ENCODE measurements around the gene IFNLR1. TPM values are rescaled to one million over a fixed set of nuclear protein-coding genes. Genes with fewer than 3 reads are reported as not detected.

Gene IFNLR1
- 1 to 10 TPM in 3 of 4 donors, under 1 TPM in 1; 0.93 to 2.8 (median 1.2) TPM for total RNA-seq

- Histone ChIP-seq H3K36me3 (no peaks in the 10 kb centered on the region), H3K27me3 (peaks cover 42% of the 10 kb centered on the region), H3K4me1 (peaks cover 0 to 16% (median 5%) of the 10 kb centered on the region in 3 donors), H3K27ac (peak within 1 kb of the TSS in 3 of 4 donors; percentile 39 to 82 (median 41)), H3K4me3 (peak within 1 kb of the TSS; percentile 32 to 60), H3K9me3 (no peaks in the 10 kb centered on the region)
- WGBS, 2 donors (ENCODE audit: low coverage in 1 of 2), result 0% methylated on average over 2 of the region's 74 CpGs; no CpG with 5 or more reads in 1 of the 2 donors
- ATAC-seq, result peak; percentile 81
- TF ChIP-seq CTCF (IDR thresholded peaks at IDR 0.05) (no peak), POLR2AphosphoS5 (IDR thresholded peaks at IDR 0.05) (no peak), EP300 (IDR thresholded peaks at IDR 0.05) (no peak), POLR2A (IDR thresholded peaks at IDR 0.05) (no peak)
These were observed at the start of gene IFNLR1 for GRCh38 chr1:24186993-24187790. Gene IFNLR1, minus strand, starts transcription at chr1:24187289. Its CDS starts 41 bp downstream, at chr1:24187248.

- no peaks in the 10 kb centered on the region for H3K36me3 ChIP-seq
- H3K4me1 ChIP-seq, result peaks cover 0 to 7% (median 0%) of the 10 kb centered on the region in 3 donors
- TF ChIP-seq POLR2AphosphoS5 (IDR thresholded peaks at IDR 0.05), result no peak
- no peak for TF ChIP-seq POLR2A (IDR thresholded peaks at IDR 0.05)
- no peak for TF ChIP-seq EP300 (IDR thresholded peaks at IDR 0.05)
- no peak for TF ChIP-seq CTCF (IDR thresholded peaks at IDR 0.05)
- H3K27me3 ChIP-seq, result peaks cover 28% of the 10 kb centered on the region
- no peak for ATAC-seq
- no peaks in the 10 kb centered on the region for H3K9me3 ChIP-seq
- no peak overlapping the region for H3K4me3 ChIP-seq
- no peak overlapping the region for H3K27ac ChIP-seq
- 31 to 45% methylated on average over 5 to 7 of the region's 17 CpGs for WGBS, 2 donors (ENCODE audit: low coverage in 1 of 2)
These were observed 49.1 kb upstream of the IFNLR1 start for GRCh38 chr1:24235921-24236788.

GRCh38 chr1:24233684-24234600 is 46.9 kb upstream of the IFNLR1 start:
- no peak overlapping the region for H3K27ac ChIP-seq
- H3K27me3 ChIP-seq, result peaks cover 28% of the 10 kb centered on the region
- H3K4me3 ChIP-seq, result no peak overlapping the region
- H3K4me1 ChIP-seq, result peaks cover 0 to 7% (median 0%) of the 10 kb centered on the region in 3 donors
- WGBS, 2 donors (ENCODE audit: low coverage in 1 of 2), result 62 to 81% methylated on average over 5 to 6 of the region's 9 CpGs
- H3K36me3 ChIP-seq, result no peaks in the 10 kb centered on the region
- H3K9me3 ChIP-seq, result no peaks in the 10 kb centered on the region
- TF ChIP-seq POLR2AphosphoS5 (IDR thresholded peaks at IDR 0.05) (no peak), EP300 (IDR thresholded peaks at IDR 0.05) (no peak), POLR2A (IDR thresholded peaks at IDR 0.05) (no peak), CTCF (IDR thresholded peaks at IDR 0.05) (no peak)
- no peak for ATAC-seq

- Histone ChIP-seq H3K4me3 (no peak overlapping the region), H3K4me1 (peaks cover 0 to 3% (median 0%) of the 10 kb centered on the region in 3 donors), H3K9me3 (no peaks in the 10 kb centered on the region), H3K36me3 (no peaks in the 10 kb centered on the region), H3K27me3 (peaks cover 11% of the 10 kb centered on the region), H3K27ac (no peak overlapping the region)
- TF ChIP-seq POLR2A (IDR thresholded peaks at IDR 0.05), result no peak
- TF ChIP-seq POLR2AphosphoS5 (IDR thresholded peaks at IDR 0.05), result no peak
- TF ChIP-seq EP300 (IDR thresholded peaks at IDR 0.05), result no peak
- ATAC-seq, result no peak
- 100% methylated on average over 3 of the region's 3 CpGs; no CpG with 5 or more reads in 1 of the 2 donors for WGBS, 2 donors (ENCODE audit: low coverage in 1 of 2)
These were observed 44.6 kb upstream of the IFNLR1 start for GRCh38 chr1:24231701-24232100.
